GM12878 (cell line): Measurements from ENCODE around the gene SEC14L1.

Experiments used
- CTCF ChIP-seq, 3 experiments: IDR thresholded peaks in 2 of 3; conservative IDR thresholded peaks in 1 of 3; 2 replicates each; pipeline ENCODE4 v1.5.1; 2011; ENCODE audit warnings: low read depth in 3 of 3, low read length in 3 of 3, mild to moderate bottlenecking in 3 of 3, control low read depth in 2 of 3, moderate library complexity in 2 of 3, inconsistent platforms in 1 of 3, mixed read lengths in 1 of 3; ENCODE audit not compliant: control insufficient read depth in 2 of 3, insufficient read depth in 1 of 3; ENCODE audit errors: extremely low read depth in 1 of 3
- EZH2 ChIP-seq: IDR thresholded peaks from 2 replicates; pipeline ENCODE4 v1.6.1; 2012; ENCODE audit warnings: low read depth, mild to moderate bottlenecking, control low read depth, inconsistent platforms, low read length, borderline replicate concordance; ENCODE audit not compliant: control insufficient read depth
- KAT2A ChIP-seq: conservative IDR thresholded peaks from 2 replicates; pipeline ENCODE4 v1.6.1; 2011; ENCODE audit warnings: low read depth, low read length; ENCODE audit not compliant: control insufficient read depth
- NR2C2 ChIP-seq: IDR thresholded peaks from 2 replicates; pipeline ENCODE4 v1.6.1; 2011; ENCODE audit warnings: borderline replicate concordance, low read depth; ENCODE audit not compliant: control insufficient read depth, insufficient read length
- POLR2A ChIP-seq: IDR thresholded peaks from 2 replicates; pipeline ENCODE4 v1.6.1; 2011; ENCODE audit warnings: low read depth, mild to moderate bottlenecking, low read length
- SUZ12 ChIP-seq: fragments of 200-600 bp; sonication (generic); IDR thresholded peaks from one replicate; pipeline ENCODE4 v1.6.1; 2018; ENCODE audit warnings: antibody characterized with exemption, mild to moderate bottlenecking; ENCODE audit not compliant: unreplicated experiment
- TF ChIP-seq, protein P1 (sequence below): IDR thresholded peaks from 2 replicates; pipeline ENCODE4 v1.6.1; 2011; ENCODE audit warnings: low read depth, low read length, improper control_type of control experiment, borderline replicate concordance

- TF ChIP-seq, protein P1, sequence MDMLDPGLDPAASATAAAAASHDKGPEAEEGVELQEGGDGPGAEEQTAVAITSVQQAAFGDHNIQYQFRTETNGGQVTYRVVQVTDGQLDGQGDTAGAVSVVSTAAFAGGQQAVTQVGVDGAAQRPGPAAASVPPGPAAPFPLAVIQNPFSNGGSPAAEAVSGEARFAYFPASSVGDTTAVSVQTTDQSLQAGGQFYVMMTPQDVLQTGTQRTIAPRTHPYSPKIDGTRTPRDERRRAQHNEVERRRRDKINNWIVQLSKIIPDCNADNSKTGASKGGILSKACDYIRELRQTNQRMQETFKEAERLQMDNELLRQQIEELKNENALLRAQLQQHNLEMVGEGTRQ: no peak
- TF ChIP-seq POLR2A (no peak), CTCF (IDR thresholded peaks at IDR 0.05 in 2 of 3, conservative IDR thresholded peaks at IDR 0.05 in 1 of 3; ENCODE audit: control insufficient read depth in 2 of 3, extremely low read depth in 1 of 3, insufficient read depth in 1 of 3, low read depth in 3 of 3, low read length in 3 of 3) (no peak), KAT2A (no peak), EZH2 (no peak), SUZ12 (no peak), NR2C2 (no peak)
Measured at GRCh38 chr17:77133087-77133638, 7.6 kb upstream of the SEC14L1 start.
